ENCODE measurements around the gene MED28.

Gene MED28

DNA sequence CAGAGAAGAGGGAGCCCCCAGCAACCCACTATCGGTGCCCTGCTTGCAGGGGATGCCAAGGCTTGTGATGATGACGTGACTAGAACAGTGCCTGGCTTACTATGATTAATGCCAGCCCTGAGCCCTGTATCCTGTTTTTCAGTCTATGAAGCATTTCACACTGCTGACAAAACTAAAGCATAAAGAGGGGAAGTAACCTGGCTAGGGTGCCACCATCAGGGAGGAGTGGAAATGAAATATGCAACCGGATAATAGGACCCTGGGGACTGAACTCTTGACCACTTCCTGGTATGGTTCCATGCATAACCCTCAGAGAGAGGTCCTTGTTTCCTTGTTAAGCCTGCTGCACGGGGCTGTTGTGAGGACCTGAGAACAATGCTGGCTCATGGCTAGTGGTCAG is 50.3 kb downstream of the MED28 start:
- WGBS, 2 experiments, result 86 to 88% methylated on average over 4 of the region's 4 CpGs
- Histone ChIP-seq H3K4me3 (ENCODE audit: insufficient read depth, low read depth, low read length) (no peak overlapping the region), H3K27me3 (ENCODE audit: control insufficient read depth, insufficient read depth, low read length, poor library complexity, severe bottlenecking) (no peaks in the 10 kb centered on the region), H3K27ac (ENCODE audit: insufficient read depth, low read depth, low read length, poor library complexity, severe bottlenecking) (no peak overlapping the region), H3K4me1 (ENCODE audit: control insufficient read depth, insufficient read depth, low read length) (no peaks in the 10 kb centered on the region), H3K9me3 (ENCODE audit: control insufficient read depth, low read length) (no peaks in the 10 kb centered on the region), H3K36me3 (ENCODE audit: control insufficient read depth, insufficient read depth, low read length) (no peaks in the 10 kb centered on the region)

DNA sequence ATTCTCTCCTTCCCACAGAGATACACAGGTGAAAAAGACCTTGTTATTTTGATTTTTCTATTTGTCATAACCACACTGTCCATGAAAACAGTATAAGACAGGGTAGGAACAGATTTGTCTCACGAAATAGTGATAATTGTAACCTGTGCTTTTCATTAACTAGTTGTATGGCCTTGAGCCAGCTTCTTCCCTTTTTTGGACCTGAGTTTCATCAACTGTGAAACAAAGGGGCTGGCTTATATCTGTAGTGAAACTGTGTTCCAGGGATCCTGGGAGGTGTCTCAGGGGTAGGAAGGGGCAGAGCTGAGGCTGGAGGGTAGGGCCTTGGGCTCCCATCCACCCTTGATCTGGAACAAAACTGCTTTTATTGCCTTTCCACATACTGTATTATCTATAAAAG is 50.9 kb downstream of the MED28 start:
- H3K4me3 ChIP-seq (ENCODE audit: insufficient read depth, low read depth, low read length), result no peak overlapping the region
- H3K9me3 ChIP-seq (ENCODE audit: control insufficient read depth, low read length), result no peaks in the 10 kb centered on the region
- no peaks in the 10 kb centered on the region for H3K27me3 ChIP-seq (ENCODE audit: control insufficient read depth, insufficient read depth, low read length, poor library complexity, severe bottlenecking)
- 89 to 95% methylated on average over 1 of the region's 1 CpG for WGBS, 2 experiments
- H3K36me3 ChIP-seq (ENCODE audit: control insufficient read depth, insufficient read depth, low read length), result no peaks in the 10 kb centered on the region
- H3K27ac ChIP-seq (ENCODE audit: insufficient read depth, low read depth, low read length, poor library complexity, severe bottlenecking), result no peak overlapping the region
- no peaks in the 10 kb centered on the region for H3K4me1 ChIP-seq (ENCODE audit: control insufficient read depth, insufficient read depth, low read length)

DNA sequence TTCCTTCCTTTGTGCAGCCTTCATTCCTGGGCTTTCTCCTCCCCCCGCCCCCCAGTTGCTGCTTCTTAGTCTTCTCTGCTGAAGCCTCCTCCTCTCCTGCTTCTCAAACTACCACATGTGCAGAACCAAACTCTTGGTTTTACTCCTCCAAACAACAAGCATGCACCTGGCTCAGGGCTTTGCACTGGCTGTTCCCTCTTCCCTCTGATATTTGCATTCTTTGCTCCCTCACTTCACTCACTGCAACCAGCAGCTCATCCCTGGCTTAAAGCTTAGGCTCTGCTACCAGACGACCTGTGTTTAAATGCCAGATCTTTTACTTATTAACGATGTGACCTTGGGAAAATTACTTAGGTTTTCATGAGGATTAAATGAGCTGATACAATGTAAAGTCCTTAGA is 51.4 kb downstream of the MED28 start:
- Histone ChIP-seq H3K4me1 (ENCODE audit: control insufficient read depth, insufficient read depth, low read length) (no peaks in the 10 kb centered on the region), H3K27me3 (ENCODE audit: control insufficient read depth, insufficient read depth, low read length, poor library complexity, severe bottlenecking) (no peaks in the 10 kb centered on the region), H3K9me3 (ENCODE audit: control insufficient read depth, low read length) (no peaks in the 10 kb centered on the region), H3K27ac (ENCODE audit: insufficient read depth, low read depth, low read length, poor library complexity, severe bottlenecking) (no peak overlapping the region), H3K36me3 (ENCODE audit: control insufficient read depth, insufficient read depth, low read length) (no peaks in the 10 kb centered on the region), H3K4me3 (ENCODE audit: insufficient read depth, low read depth, low read length) (no peak overlapping the region)
- 70 to 84% methylated on average over 1 to 3 of the region's 3 CpGs for WGBS, 2 experiments

DNA sequence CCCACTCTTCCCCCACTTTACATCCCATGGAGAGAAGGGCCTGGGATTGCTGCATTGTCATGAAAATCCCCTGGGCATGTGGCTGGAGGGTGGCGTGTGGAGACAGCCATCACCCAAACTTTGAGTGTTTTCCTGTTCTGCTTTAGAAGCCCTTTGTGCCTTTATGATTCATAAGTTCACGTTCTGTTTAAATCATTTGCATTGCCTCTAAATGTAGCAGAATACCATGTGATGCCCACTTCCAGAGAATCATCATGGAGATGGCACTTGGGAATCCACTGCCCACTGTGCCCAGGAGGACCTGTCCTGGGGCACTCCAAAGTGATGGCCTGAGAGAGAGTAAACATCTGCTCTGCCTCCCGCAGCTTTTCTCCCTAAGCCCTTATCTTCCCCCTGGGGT is 52.8 kb downstream of the MED28 start:
- WGBS, 2 experiments, result 81 to 88% methylated on average over 2 to 3 of the region's 3 CpGs
- no peak overlapping the region for H3K4me3 ChIP-seq (ENCODE audit: insufficient read depth, low read depth, low read length)
- H3K4me1 ChIP-seq (ENCODE audit: control insufficient read depth, insufficient read depth, low read length), result no peaks in the 10 kb centered on the region

GRCh38 chr4:17667653-17668201 is 53.3 kb downstream of the MED28 start:
- no peak overlapping the region for H3K4me3 ChIP-seq (ENCODE audit: insufficient read depth, low read depth, low read length)
- 92 to 93% methylated on average over 3 of the region's 3 CpGs for WGBS, 2 experiments

More for the DNA sequence above, 52.8 kb downstream of the MED28 start:
- Histone ChIP-seq H3K27me3 (ENCODE audit: control insufficient read depth, insufficient read depth, low read length, poor library complexity, severe bottlenecking) (no peaks in the 10 kb centered on the region), H3K9me3 (ENCODE audit: control insufficient read depth, low read length) (no peaks in the 10 kb centered on the region), H3K27ac (ENCODE audit: insufficient read depth, low read depth, low read length, poor library complexity, severe bottlenecking) (no peak overlapping the region), H3K36me3 (ENCODE audit: control insufficient read depth, insufficient read depth, low read length) (no peaks in the 10 kb centered on the region)

DNA sequence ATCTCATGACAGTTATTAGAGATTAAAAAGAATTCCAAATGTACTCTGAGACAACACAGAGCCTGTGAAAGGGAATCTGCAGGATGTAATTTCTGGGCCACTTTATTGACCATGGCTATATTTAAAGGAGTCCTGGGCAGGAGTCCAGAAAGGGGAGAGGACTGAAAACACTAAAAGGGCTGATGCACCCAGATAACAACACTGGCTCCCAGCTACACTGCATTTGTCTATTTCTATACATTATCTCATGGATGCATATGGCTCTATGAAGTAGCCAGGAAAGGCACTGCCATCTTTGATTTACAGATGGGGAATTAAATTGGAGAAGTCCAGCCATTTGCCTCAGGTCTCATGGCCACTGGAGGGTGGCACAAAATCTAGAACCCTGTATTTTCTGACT is 56.0 kb downstream of the MED28 start:
- H3K4me1 ChIP-seq (ENCODE audit: control insufficient read depth, insufficient read depth, low read length), result no peaks in the 10 kb centered on the region
- no peak overlapping the region for H3K4me3 ChIP-seq (ENCODE audit: insufficient read depth, low read depth, low read length)
- no peaks in the 10 kb centered on the region for H3K27me3 ChIP-seq (ENCODE audit: control insufficient read depth, insufficient read depth, low read length, poor library complexity, severe bottlenecking)
- H3K27ac ChIP-seq (ENCODE audit: insufficient read depth, low read depth, low read length, poor library complexity, severe bottlenecking), result no peak overlapping the region
- H3K9me3 ChIP-seq (ENCODE audit: control insufficient read depth, low read length), result no peaks in the 10 kb centered on the region
- H3K36me3 ChIP-seq (ENCODE audit: control insufficient read depth, insufficient read depth, low read length), result no peaks in the 10 kb centered on the region

More at GRCh38 chr4:17667653-17668201, 53.3 kb downstream of the MED28 start:
- Histone ChIP-seq H3K4me1 (ENCODE audit: control insufficient read depth, insufficient read depth, low read length) (no peaks in the 10 kb centered on the region), H3K27ac (ENCODE audit: insufficient read depth, low read depth, low read length, poor library complexity, severe bottlenecking) (no peak overlapping the region), H3K27me3 (ENCODE audit: control insufficient read depth, insufficient read depth, low read length, poor library complexity, severe bottlenecking) (no peaks in the 10 kb centered on the region), H3K36me3 (ENCODE audit: control insufficient read depth, insufficient read depth, low read length) (no peaks in the 10 kb centered on the region), H3K9me3 (ENCODE audit: control insufficient read depth, low read length) (no peaks in the 10 kb centered on the region)

GRCh38 chr4:17680559-17681280 is 66.3 kb downstream of the MED28 start:
- no peaks in the 10 kb centered on the region for H3K27me3 ChIP-seq (ENCODE audit: control insufficient read depth, insufficient read depth, low read length, poor library complexity, severe bottlenecking)
- WGBS, 2 experiments, result 71 to 85% methylated on average over 5 of the region's 5 CpGs

DNA sequence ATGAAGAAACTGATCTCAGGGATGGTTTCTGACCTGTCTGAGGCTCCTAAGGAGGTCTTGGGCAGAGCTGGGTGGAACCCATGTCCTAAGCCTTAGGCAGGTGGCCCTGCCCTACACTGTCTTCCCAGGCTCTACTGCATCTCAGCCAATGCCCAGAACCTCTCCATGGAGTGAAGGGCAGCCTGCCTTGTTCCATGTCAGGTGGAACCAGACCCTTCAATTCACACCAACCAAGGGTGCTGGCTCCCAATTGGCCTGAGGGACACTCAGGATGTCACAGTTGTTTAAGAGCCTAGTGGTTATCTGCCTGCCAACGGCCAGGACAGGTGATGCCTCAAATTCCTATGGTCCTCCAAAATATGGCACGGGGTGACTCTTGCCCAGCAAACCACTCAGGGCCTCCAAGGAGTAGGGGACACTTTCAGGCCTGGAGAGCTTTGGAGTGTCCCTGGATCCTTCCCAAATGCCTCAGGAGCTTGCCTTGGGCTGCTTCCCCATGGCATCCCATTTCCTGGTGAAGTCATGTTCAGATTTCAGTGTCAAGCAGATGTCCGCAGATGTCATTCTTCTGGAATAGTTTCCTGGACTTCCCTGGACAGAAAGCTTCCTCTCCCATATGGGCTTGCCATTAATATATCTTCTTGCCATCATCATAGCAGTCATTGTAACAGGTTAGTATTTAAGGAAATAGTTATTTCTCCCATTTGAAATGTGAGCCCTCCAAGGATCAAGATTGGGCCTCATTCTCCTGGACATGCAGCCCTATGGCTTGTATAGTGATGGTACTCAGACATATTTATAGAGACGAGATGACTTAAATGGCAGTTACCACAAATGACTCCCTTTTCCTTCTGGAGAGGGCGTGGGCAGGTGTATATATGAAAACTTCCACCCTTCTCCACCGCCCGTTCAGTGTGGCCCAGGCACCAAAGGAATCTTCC is 67.1 kb downstream of the MED28 start:
- Histone ChIP-seq H3K27ac (ENCODE audit: insufficient read depth, low read depth, low read length, poor library complexity, severe bottlenecking) (no peak overlapping the region), H3K9me3 (ENCODE audit: control insufficient read depth, low read length) (no peaks in the 10 kb centered on the region), H3K4me1 (ENCODE audit: control insufficient read depth, insufficient read depth, low read length) (no peaks in the 10 kb centered on the region), H3K36me3 (ENCODE audit: control insufficient read depth, insufficient read depth, low read length) (no peaks in the 10 kb centered on the region), H3K27me3 (ENCODE audit: control insufficient read depth, insufficient read depth, low read length, poor library complexity, severe bottlenecking) (no peaks in the 10 kb centered on the region), H3K4me3 (ENCODE audit: insufficient read depth, low read depth, low read length) (no peak overlapping the region)
- 77 to 81% methylated on average over 7 of the region's 7 CpGs for WGBS, 2 experiments

More at GRCh38 chr4:17680559-17681280, 66.3 kb downstream of the MED28 start:
- H3K4me1 ChIP-seq (ENCODE audit: control insufficient read depth, insufficient read depth, low read length), result no peaks in the 10 kb centered on the region
- H3K27ac ChIP-seq (ENCODE audit: insufficient read depth, low read depth, low read length, poor library complexity, severe bottlenecking), result no peak overlapping the region
- H3K4me3 ChIP-seq (ENCODE audit: insufficient read depth, low read depth, low read length), result no peak overlapping the region
- no peaks in the 10 kb centered on the region for H3K36me3 ChIP-seq (ENCODE audit: control insufficient read depth, insufficient read depth, low read length)
- no peaks in the 10 kb centered on the region for H3K9me3 ChIP-seq (ENCODE audit: control insufficient read depth, low read length)

GRCh38 chr4:17682222-17682566 is 67.8 kb downstream of the MED28 start:
- Histone ChIP-seq H3K4me1 (ENCODE audit: control insufficient read depth, insufficient read depth, low read length) (no peaks in the 10 kb centered on the region), H3K36me3 (ENCODE audit: control insufficient read depth, insufficient read depth, low read length) (no peaks in the 10 kb centered on the region), H3K9me3 (ENCODE audit: control insufficient read depth, low read length) (no peaks in the 10 kb centered on the region), H3K4me3 (ENCODE audit: insufficient read depth, low read depth, low read length) (no peak overlapping the region), H3K27me3 (ENCODE audit: control insufficient read depth, insufficient read depth, low read length, poor library complexity, severe bottlenecking) (no peaks in the 10 kb centered on the region), H3K27ac (ENCODE audit: insufficient read depth, low read depth, low read length, poor library complexity, severe bottlenecking) (no peak overlapping the region)
- WGBS, 2 experiments, result 80 to 83% methylated on average over 2 of the region's 2 CpGs

Data from ectodermal cell (in vitro differentiated cells).